Measurements from ENCODE around the gene PMPCA.

- no peak for TF ChIP-seq GATA3 (IDR thresholded peaks at IDR 0.05; ENCODE audit: low read depth, low read length)
- TF ChIP-seq GATA2 (IDR thresholded peaks at IDR 0.05; ENCODE audit: low read depth, low read length), result peak; percentile 45; the same call in 1 of the 2 replicates
Observed at GRCh38 chr9:136375096-136375495, 35.4 kb upstream of the PMPCA start.
